HepG2 (cell line): ENCODE measurements around the gene METTL22. TPM values are rescaled to one million over a fixed set of nuclear protein-coding genes. Genes with fewer than 3 reads are reported as not detected.

Source experiments
- BCL6 ChIP-seq: IDR thresholded peaks from 2 replicates; pipeline ENCODE4 v1.6.1; 2016; ENCODE audit warnings: missing genetic modification reagents, missing compliant biosample characterization
- DMTF1 ChIP-seq: sonication (generic); formaldehyde crosslinking; IDR thresholded peaks from 2 replicates; pipeline ENCODE4 v1.4.0; 2020; ENCODE audit warnings: mild to moderate bottlenecking, missing genetic modification reagents
- DR1 ChIP-seq: sonication (generic); formaldehyde crosslinking; IDR thresholded peaks from 2 replicates; pipeline ENCODE4 v1.8.0; 2021; ENCODE audit warnings: mild to moderate bottlenecking, missing genetic modification reagents, inconsistent platforms
- DZIP1 ChIP-seq: sonication (generic); formaldehyde crosslinking; IDR thresholded peaks from 2 replicates; pipeline ENCODE4 v1.5.0; 2020; ENCODE audit warnings: mild to moderate bottlenecking, missing genetic modification reagents
- FOXC1 ChIP-seq: sonication (generic); formaldehyde crosslinking; IDR thresholded peaks from 2 replicates; pipeline ENCODE4 v1.8.0; 2022; ENCODE audit warnings: mild to moderate bottlenecking, missing genetic modification reagents, borderline replicate concordance
- FOXO4 ChIP-seq: sonication (generic); formaldehyde crosslinking; conservative IDR thresholded peaks from 2 replicates; pipeline ENCODE4 v1.8.1; 2023; ENCODE audit warnings: missing genetic modification reagents
- KAT8 ChIP-seq: IDR thresholded peaks from 2 replicates; pipeline ENCODE4 v1.6.1; 2016; ENCODE audit warnings: missing genetic modification reagents, missing compliant biosample characterization
- MIER2 ChIP-seq: IDR thresholded peaks from 2 replicates; pipeline ENCODE4 v1.6.1; 2016; ENCODE audit warnings: missing biosample characterization, missing genetic modification reagents
- MXD3 ChIP-seq: IDR thresholded peaks from 2 replicates; pipeline ENCODE4 v1.6.1; 2016; ENCODE audit warnings: mild to moderate bottlenecking, missing biosample characterization, missing genetic modification reagents
- NCOA1 ChIP-seq: sonication (generic); formaldehyde crosslinking; IDR thresholded peaks from 2 replicates; pipeline ENCODE4 v1.9.0; 2021; ENCODE audit warnings: missing genetic modification reagents
- RAD21 ChIP-seq: fragments of 450-650 bp; formaldehyde crosslinking; IDR thresholded peaks from 2 replicates; pipeline ENCODE4 v1.5.0; 2020; ENCODE audit warnings: mild to moderate bottlenecking
- RARG ChIP-seq: sonication (generic); formaldehyde crosslinking; IDR thresholded peaks from 2 replicates; pipeline ENCODE4 v1.4.0; 2020; ENCODE audit warnings: low read depth, mild to moderate bottlenecking, missing genetic modification reagents
- RXRA ChIP-seq: sonication (generic); formaldehyde crosslinking; IDR thresholded peaks from 2 replicates; pipeline ENCODE4 v1.5.1; 2020; ENCODE audit warnings: missing genetic modification reagents
- TBP ChIP-seq: sonication (generic); formaldehyde crosslinking; IDR thresholded peaks from 2 replicates; pipeline ENCODE4 v1.5.0; 2020; ENCODE audit warnings: missing genetic modification reagents
- TCF7L2 ChIP-seq: IDR thresholded peaks from 2 replicates; pipeline ENCODE4 v1.6.1; 2011; ENCODE audit warnings: mild to moderate bottlenecking, low read depth, low read length, moderate library complexity
- XBP1 ChIP-seq: sonication (generic); formaldehyde crosslinking; IDR thresholded peaks from 2 replicates; pipeline ENCODE4 v1.5.0; 2020; ENCODE audit warnings: missing genetic modification reagents
- ZBTB2 ChIP-seq: sonication (generic); formaldehyde crosslinking; IDR thresholded peaks from 2 replicates; pipeline ENCODE4 v1.8.0; 2022; ENCODE audit warnings: low read depth, missing genetic modification reagents
- ZNF253 ChIP-seq: sonication (generic); formaldehyde crosslinking; IDR thresholded peaks from 2 replicates; pipeline ENCODE4 v1.8.0; 2022; ENCODE audit warnings: mild to moderate bottlenecking, missing genetic modification reagents, borderline replicate concordance
- ZNF263 ChIP-seq: sonication (generic); formaldehyde crosslinking; IDR thresholded peaks from 2 replicates; pipeline ENCODE4 v1.4.0; 2020; ENCODE audit warnings: missing genetic modification reagents
- ZNF557 ChIP-seq: sonication (generic); formaldehyde crosslinking; IDR thresholded peaks from 2 replicates; pipeline ENCODE4 v1.4.0; 2020; ENCODE audit warnings: missing genetic modification reagents
- ZNF790 ChIP-seq: sonication (generic); formaldehyde crosslinking; IDR thresholded peaks from 2 replicates; pipeline ENCODE4 v1.8.0; 2022; ENCODE audit warnings: missing genetic modification reagents, mild to moderate bottlenecking, borderline replicate concordance
- ZNF891 ChIP-seq: sonication (generic); formaldehyde crosslinking; IDR thresholded peaks from 2 replicates; pipeline ENCODE4 v1.5.0; 2020; ENCODE audit warnings: mild to moderate bottlenecking, missing genetic modification reagents
- ZSCAN12 ChIP-seq: sonication (generic); formaldehyde crosslinking; IDR thresholded peaks from 2 replicates; pipeline ENCODE4 v1.9.0; 2021; ENCODE audit warnings: mild to moderate bottlenecking, missing genetic modification reagents
- polyA plus RNA-seq, 8 experiments: library from polyadenylated mRNA; depleted of rRNA in 3 of 8; stranded (reverse) in 7 of 8; unstranded in 1 of 8; fragments of >200 nt; fragmentation: Illumina TruSeq in 4 of 8; extraction: Trizol in 4 of 8; gene quantifications; 2 replicates each; pipeline versions ENCODE4 v1.2.1 to v1.2.3, GENCODE V29; 2011 to 2016; ENCODE audit warnings: low read depth in 4 of 8, missing spikeins in 1 of 8, mixed read lengths in 1 of 8; ENCODE audit not compliant: insufficient read depth in 1 of 8
- total RNA-seq, 5 experiments: library from RNA; depleted of rRNA; stranded (reverse); fragments of >200 nt; fragmentation: Illumina TruSeq; extraction: Trizol; gene quantifications; 2 replicates each; pipeline ENCODE4 v1.2.3, GENCODE V29; 2016; ENCODE audit warnings: low read depth in 1 of 5

METTL22 gene
- total and polyA plus RNA-seq, 2 of the 13 experiments (the other 11 are each of a cell fraction or from before 2014, with no cell fraction given): 36.2 to 94.8 TPM

GRCh38 chr16:8674413-8675022 lies 53.0 kb downstream of the METTL22 start, which contains the start of gene ABAT (continued):
- TF ChIP-seq FOXO4 (0 out of 2 replicates have a peak, but pooled peaks have one; percentile 91), ZNF253 (CRISPR knock-in tag) (peak; percentile 37; the same call in 1 of the 2 replicates), RARG (CRISPR knock-in tag) (no peak), ZNF557 (CRISPR knock-in tag) (no peak), ZNF891 (CRISPR knock-in tag) (no peak), BCL6 (CRISPR knock-in tag) (0 out of 2 replicates have a peak, but pooled peaks have one; percentile 28), ZNF263 (CRISPR knock-in tag) (no peak), DZIP1 (CRISPR knock-in tag) (no peak), ZSCAN12 (no peak), NCOA1 (0 out of 2 replicates have a peak, but pooled peaks have one; percentile 59), DMTF1 (CRISPR knock-in tag) (0 out of 2 replicates have a peak, but pooled peaks have one; percentile 16), ZNF790 (CRISPR knock-in tag) (0 out of 2 replicates have a peak, but pooled peaks have one; percentile 63), RAD21 (peak; percentile 58; the same call in 1 of the 2 replicates), TCF7L2 (no peak), KAT8 (CRISPR knock-in tag) (peak; percentile 53; the same call in 1 of the 2 replicates), TBP (CRISPR knock-in tag) (peak; percentile 73; the same call in 1 of the 2 replicates), ZBTB2 (no peak), DR1 (peak; percentile 35; the same call in 1 of the 2 replicates), MIER2 (CRISPR knock-in tag) (no peak), XBP1 (CRISPR knock-in tag) (no peak), RXRA (CRISPR knock-in tag) (peak; percentile 42; the same call in 1 of the 2 replicates), MXD3 (CRISPR knock-in tag) (no peak; the same call in 1 of the 2 replicates), FOXC1 (CRISPR knock-in tag) (peak; percentile 95)
